HepG2 (cell line): ENCODE results near the gene DDN.

Experiments
- CTCF ChIP-seq: sonication (generic); formaldehyde crosslinking; IDR thresholded peaks from 2 replicates; pipeline ENCODE4 v1.5.0; 2020; ENCODE audit warnings: mild to moderate bottlenecking, missing genetic modification reagents, moderate library complexity
- FOXA1 ChIP-seq, 2 experiments: fragments of 450-650 bp in 1 of 2; sonication (generic) in 1 of 2; formaldehyde crosslinking in 1 of 2; IDR thresholded peaks; 2 replicates each; pipeline versions ENCODE4 v1.4.0 to v1.6.1; 2016 to 2020; ENCODE audit warnings: missing genetic modification reagents in 1 of 2
- REST ChIP-seq, 2 experiments: IDR thresholded peaks; 2 replicates each; pipeline ENCODE4 v1.6.1; 2011 to 2012; ENCODE audit warnings: low read length in 2 of 2, borderline replicate concordance in 1 of 2, low read depth in 1 of 2, mild to moderate bottlenecking in 1 of 2, moderate library complexity in 1 of 2

GRCh38 chr12:49041036-49041880 lies 42.1 kb upstream of the DDN start:
- no peak for TF ChIP-seq FOXA1 (IDR thresholded peaks at IDR 0.05)
- TF ChIP-seq FOXA1 (CRISPR knock-in tag; IDR thresholded peaks at IDR 0.05), result no peak
- no peak for TF ChIP-seq REST (IDR thresholded peaks at IDR 0.05; ENCODE audit: borderline replicate concordance in 1 of 2, low read depth in 1 of 2, low read length in 2 of 2)
- no peak for TF ChIP-seq CTCF (CRISPR knock-in tag)
